Mesothelial cell of epicardium (in vitro differentiated cells): ENCODE results near the gene HECTD2. TPM values are rescaled to one million over a fixed set of nuclear protein-coding genes. Genes with fewer than 3 reads are reported as not detected.
"Not testable (repeated sequence)": the region's sequence is repeated elsewhere in the genome, so short reads cannot be mapped to it uniquely, and the experiment has no call there.

Experiments
- DNase-seq, 2 experiments: peaks; one replicate each; pipeline ENCODE4 v3.0.0; 2021; ENCODE audit warnings: low spot score in 2 of 2; ENCODE audit not compliant: unreplicated experiment in 2 of 2
- H3K27ac Mint-ChIP-seq: 2 replicates; pipeline ENCODE4 v1.8.0; 2021; ENCODE audit warnings: mixed read lengths
- H3K27me3 Mint-ChIP-seq: 2 replicates; pipeline ENCODE4 v1.8.0; 2021; ENCODE audit warnings: low read depth, mixed read lengths
- H3K36me3 Mint-ChIP-seq: 2 replicates; pipeline ENCODE4 v1.8.0; 2021; ENCODE audit warnings: mixed read lengths
- H3K4me1 Mint-ChIP-seq: 2 replicates; pipeline ENCODE4 v1.8.0; 2021; ENCODE audit warnings: mixed read lengths
- H3K4me3 Mint-ChIP-seq: 2 replicates; pipeline ENCODE4 v1.8.0; 2021; ENCODE audit warnings: mild to moderate bottlenecking, moderate library complexity, mixed read lengths
- H3K9me3 Mint-ChIP-seq: 2 replicates; pipeline ENCODE4 v1.8.0; 2021; ENCODE audit warnings: mixed read lengths
- CTCF ChIP-seq: fragments of 200-600 bp; sonication (generic); IDR thresholded peaks from one replicate; pipeline ENCODE4 v1.5.0; 2021; ENCODE audit warnings: antibody characterized with exemption; ENCODE audit not compliant: unreplicated experiment
- total RNA-seq: library from RNA; stranded (reverse); gene quantifications from 3 replicates; pipeline ENCODE4 v1.2.1, GENCODE V29; 2021

Gene HECTD2
- total RNA-seq: 19.4 to 25.8 TPM (median 22.5 TPM) in 3 replicates

- Mint-ChIP-seq H3K4me3 (peak within 1 kb of the TSS; percentile 83), H3K36me3 (no peaks in the 10 kb centered on the region), H3K27ac (peak within 1 kb of the TSS; percentile 95), H3K4me1 (peaks cover 27% of the 10 kb centered on the region), H3K27me3 (no peaks in the 10 kb centered on the region), H3K9me3 (no peaks in the 10 kb centered on the region)
- no peak for TF ChIP-seq CTCF
- peak; percentile 75 to 85 for DNase-seq
Observed at GRCh38 chr10:91409869-91410637, at the start of gene HECTD2. Gene HECTD2 (plus strand): TSS chr10:91410344. CDS start chr10:91410439, 95 bp downstream.

GRCh38 chr10:91360461-91360860 lies 49.7 kb upstream of the HECTD2 start:
- no peak overlapping the region for H3K27ac Mint-ChIP-seq
- DNase-seq: no peak
- H3K4me1 Mint-ChIP-seq: no peaks in the 10 kb centered on the region
- no peak for TF ChIP-seq CTCF
- H3K36me3 Mint-ChIP-seq: no peaks in the 10 kb centered on the region
- no peak overlapping the region for H3K4me3 Mint-ChIP-seq
- peaks cover 15% of the 10 kb centered on the region for H3K9me3 Mint-ChIP-seq
- H3K27me3 Mint-ChIP-seq: peaks cover 62% of the 10 kb centered on the region

GRCh38 chr10:91365519-91365918 lies 44.6 kb upstream of the HECTD2 start:
- H3K4me3 Mint-ChIP-seq, H3K27ac Mint-ChIP-seq, H3K36me3 Mint-ChIP-seq, DNase-seq, H3K4me1 Mint-ChIP-seq: not testable (repeated sequence)
- H3K27me3 Mint-ChIP-seq: peaks cover 45% of the 10 kb centered on the region
- peaks cover 12% of the 10 kb centered on the region for H3K9me3 Mint-ChIP-seq

- H3K36me3 Mint-ChIP-seq: no peaks in the 10 kb centered on the region
- no peak overlapping the region for H3K4me3 Mint-ChIP-seq
- H3K9me3 Mint-ChIP-seq: peaks cover 9% of the 10 kb centered on the region
- peaks cover 37% of the 10 kb centered on the region for H3K27me3 Mint-ChIP-seq
- TF ChIP-seq CTCF: no peak
- H3K27ac Mint-ChIP-seq: no peak overlapping the region
- no peak for DNase-seq
- H3K4me1 Mint-ChIP-seq: no peaks in the 10 kb centered on the region
Observed at GRCh38 chr10:91366704-91367103, 43.4 kb upstream of the HECTD2 start.

- Mint-ChIP-seq H3K4me1 (no peaks in the 10 kb centered on the region), H3K27me3 (peaks cover 34% of the 10 kb centered on the region), H3K9me3 (peaks cover 8% of the 10 kb centered on the region), H3K27ac (no peak overlapping the region), H3K4me3 (no peak overlapping the region), H3K36me3 (no peaks in the 10 kb centered on the region)
- DNase-seq: no peak
- no peak for TF ChIP-seq CTCF
Observed at GRCh38 chr10:91367127-91367531, 43.0 kb upstream of the HECTD2 start.

- no peak for TF ChIP-seq CTCF
- Mint-ChIP-seq H3K36me3 (no peaks in the 10 kb centered on the region), H3K27me3 (peaks cover 33% of the 10 kb centered on the region), H3K4me1 (no peaks in the 10 kb centered on the region), H3K4me3 (no peak overlapping the region), H3K27ac (no peak overlapping the region), H3K9me3 (peaks cover 8% of the 10 kb centered on the region)
- no peak for DNase-seq
Observed at GRCh38 chr10:91367558-91367957, 42.6 kb upstream of the HECTD2 start.

- Mint-ChIP-seq H3K9me3 (peaks cover 14% of the 10 kb centered on the region), H3K27me3 (peaks cover 23% of the 10 kb centered on the region)
- H3K4me3 Mint-ChIP-seq, DNase-seq, H3K36me3 Mint-ChIP-seq, H3K4me1 Mint-ChIP-seq, H3K27ac Mint-ChIP-seq: not testable (repeated sequence)
Observed at GRCh38 chr10:91369978-91370589, 40.1 kb upstream of the HECTD2 start.
